B cell (primary cell): ENCODE data around the gene STAG1. TPM values are rescaled to one million over a fixed set of nuclear protein-coding genes. Genes with fewer than 3 reads are reported as not detected.

ENCODE experiments used
- ATAC-seq: fragments of 200-7000 bp; cut with Tn5 transposase; one replicate; pipeline ENCODE4 v1.10.0; 2021; ENCODE audit warnings: low read depth, mild to moderate bottlenecking, moderate number of reproducible peaks, moderate library complexity
- CTCF ChIA-PET: fragments of 350-600 bp; sonication (Branson Sonifier 250); formaldehyde crosslinking; loops from one replicate; lab custom pipeline; 2021; ENCODE audit warnings: antibody characterized with exemption, inconsistent platforms; lab: Charles Lee
- POLR2A ChIA-PET: fragments of 350-600 bp; sonication (Branson Sonifier 250); formaldehyde crosslinking; loops from one replicate; lab custom pipeline; 2021; ENCODE audit warnings: antibody characterized with exemption; lab: Charles Lee
- DNase-seq: peaks from one replicate; pipeline ENCODE4 v3.0.0; 2013
- H2AFZ ChIP-seq: 2 replicates; pipeline ENCODE4 v1.6.1; 2012; ENCODE audit warnings: mild to moderate bottlenecking, low read depth, low read length; ENCODE audit not compliant: insufficient read depth, poor library complexity, severe bottlenecking
- H3K27ac ChIP-seq, 2 donors: 1 replicate in 1 of 2; 2 replicates in 1 of 2; pipeline ENCODE4 v1.5.1; 2012 to 2013; ENCODE audit warnings: low read length in 2 of 2, mild to moderate bottlenecking in 2 of 2, moderate library complexity in 1 of 2
- H3K27me3 ChIP-seq, 4 experiments: fragments of 200-600 bp in 1 of 4; sonication (generic) in 1 of 4; replicated peaks in 1 of 4; 1 replicate in 2 of 4; 2 replicates in 2 of 4; pipeline versions ENCODE4 v1.6.1 to v1.7.0; 2013 to 2016; ENCODE audit warnings: low read length in 3 of 4, mild to moderate bottlenecking in 2 of 4, mixed read lengths in 1 of 4, moderate library complexity in 1 of 4; ENCODE audit not compliant: insufficient read depth in 4 of 4, control insufficient read depth in 3 of 4; ENCODE audit errors: control extremely low read depth in 1 of 4
- H3K36me3 ChIP-seq, 2 experiments: replicated peaks in 1 of 2; 1 replicate in 1 of 2; 2 replicates in 1 of 2; pipeline versions ENCODE4 v1.6.1 to v1.7.1; 2013; ENCODE audit warnings: low read length in 1 of 2; ENCODE audit not compliant: insufficient read depth in 2 of 2, control insufficient read depth in 1 of 2; ENCODE audit errors: control extremely low read depth in 1 of 2, extremely low read depth in 1 of 2
- H3K4me1 ChIP-seq, 2 donors: fragments of 200-600 bp in 1 of 2; sonication (generic) in 1 of 2; 1 replicate in 1 of 2; 2 replicates in 1 of 2; pipeline versions ENCODE4 v1.5.1 to v1.6.1; 2013 to 2017; ENCODE audit warnings: low read length in 2 of 2; ENCODE audit not compliant: control insufficient read depth in 2 of 2, insufficient read depth in 2 of 2
- H3K4me2 ChIP-seq: replicated peaks from 2 replicates; pipeline ENCODE3; 2012; ENCODE audit warnings: mild to moderate bottlenecking, low read depth, low read length; ENCODE audit not compliant: poor library complexity, severe bottlenecking
- H3K4me3 ChIP-seq, 5 experiments: fragments of 200-600 bp in 1 of 5; sonication (generic) in 1 of 5; 1 replicate in 3 of 5; 2 replicates in 2 of 5; pipeline versions ENCODE4 v1.5.1 to v1.7.0; 2011 to 2016; ENCODE audit warnings: low read length in 4 of 5, mild to moderate bottlenecking in 4 of 5, low read depth in 2 of 5, control low read depth in 1 of 5, moderate library complexity in 1 of 5; ENCODE audit not compliant: insufficient read depth in 1 of 5; ENCODE audit errors: control extremely low read depth in 1 of 5, extremely low read depth in 1 of 5
- H3K79me2 ChIP-seq: fragments of 200-600 bp; sonication (generic); one replicate; pipeline ENCODE4 v1.6.0; 2016; ENCODE audit warnings: low read length; ENCODE audit not compliant: control insufficient read depth, insufficient read depth
- H3K9ac ChIP-seq: fragments of 200-600 bp; sonication (generic); 2 replicates; pipeline ENCODE4 v1.6.1; 2017; ENCODE audit warnings: mild to moderate bottlenecking, low read length, moderate library complexity
- H3K9me3 ChIP-seq, 3 donors: one replicate each; pipeline versions ENCODE4 v1.6.1 to v1.7.1; 2013; ENCODE audit warnings: low read length in 2 of 3; ENCODE audit not compliant: control insufficient read depth in 2 of 3, insufficient read depth in 1 of 3; ENCODE audit errors: control extremely low read depth in 1 of 3
- H4K20me1 ChIP-seq: 2 replicates; pipeline ENCODE4 v1.6.0; 2012; ENCODE audit warnings: mild to moderate bottlenecking, low read length; ENCODE audit not compliant: insufficient read depth, control insufficient read depth, poor library complexity, severe bottlenecking
- H3K27ac Mint-ChIP-seq: one replicate; pipeline ENCODE4 v1.8.0; 2021; ENCODE audit warnings: mixed read lengths
- H3K27me3 Mint-ChIP-seq: one replicate; pipeline ENCODE4 v1.8.0; 2021; ENCODE audit warnings: mixed read lengths
- H3K4me1 Mint-ChIP-seq: one replicate; pipeline ENCODE4 v1.8.0; 2021; ENCODE audit warnings: mixed read lengths
- H3K4me3 Mint-ChIP-seq: one replicate; pipeline ENCODE4 v1.8.0; 2021; ENCODE audit warnings: mixed read lengths
- H3K9me3 Mint-ChIP-seq: one replicate; pipeline ENCODE4 v1.8.0; 2022; ENCODE audit warnings: mixed read lengths; ENCODE audit not compliant: insufficient read depth
- EZH2 ChIP-seq: IDR thresholded peaks from 2 replicates; pipeline ENCODE4 v1.6.1; 2012; ENCODE audit warnings: borderline replicate concordance, low read depth, mild to moderate bottlenecking, moderate library complexity, low read length; ENCODE audit not compliant: insufficient read depth, poor library complexity, severe bottlenecking
- WGBS: methylation state at CpG from one replicate; pipeline ENCODE4 v1.1.5; 2013; ENCODE audit warnings: missing lambda C conversion rate; ENCODE audit not compliant: insufficient coverage; 5-methylcytosine and 5-hydroxymethylcytosine counted together
- intact Hi-C: fragments of 100-400 bp; cut with micrococcal nuclease; formaldehyde crosslinking; loops from one replicate; pipeline ENCODE4 v1.10.0; 2022
- polyA plus RNA-seq: library from polyadenylated mRNA; depleted of rRNA; stranded (reverse); fragments of >200 nt; gene quantifications from 2 replicates; pipeline ENCODE4 v1.2.3, GENCODE V29; 2012
- total RNA-seq, 2 donors: library from RNA; stranded (reverse); fragments of 120-200 nt in 1 of 2; gene quantifications; 1 replicate in 1 of 2; 2 replicates in 1 of 2; pipeline versions ENCODE4 v1.2.3 to v1.2.4, GENCODE V29; 2013 to 2022
- TF ChIP-seq, protein P1 (sequence below): fragments of 200-600 bp; IDR thresholded peaks from one replicate; pipeline ENCODE4 v1.8.0; 2022; ENCODE audit warnings: antibody characterized with exemption, mild to moderate bottlenecking

Gene STAG1
- total and polyA plus RNA-seq, 2 donors (not counting 1 experiment from before 2014, with no cell fraction given) = 9.2 to 77.0 TPM

DNA sequence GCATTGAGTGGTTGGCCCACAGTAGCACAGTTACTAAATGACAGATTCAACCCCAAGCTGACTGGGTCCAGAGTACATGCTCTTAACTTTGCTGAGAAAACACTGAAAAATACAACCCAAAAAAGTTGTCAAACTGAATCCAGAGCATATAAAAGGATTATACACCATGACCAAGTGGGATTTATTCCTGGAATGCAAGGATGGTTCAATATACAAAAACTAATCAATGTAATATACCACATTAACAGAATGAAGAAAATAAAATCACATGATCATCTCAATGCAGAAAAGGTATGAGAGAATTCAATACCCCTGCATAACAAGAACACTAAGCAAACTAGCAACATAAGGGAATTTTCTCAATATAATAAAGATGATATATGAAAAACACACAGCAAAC lies 98.5 kb downstream of the STAG1 start:
- no peaks in the 10 kb centered on the region for H3K4me1 ChIP-seq
- no peaks in the 10 kb centered on the region for H3K27me3 ChIP-seq
- Mint-ChIP-seq H3K27ac (no peak overlapping the region), H3K4me1 (peaks cover 18% of the 10 kb centered on the region), H3K4me3 (no peak overlapping the region), H3K27me3 (no peaks in the 10 kb centered on the region), H3K9me3 (no peaks in the 10 kb centered on the region)
- DNase-seq (no peak), ATAC-seq (no peak)
- H3K9me3 ChIP-seq = peaks cover 9 to 22% (median 17%) of the 10 kb centered on the region in 3 donors
- no peak overlapping the region for H2AFZ ChIP-seq
- H3K27ac ChIP-seq = no peak overlapping the region
- H3K9ac ChIP-seq = no peak overlapping the region
- intact Hi-C loops = no loop called here
- peaks cover 15% of the 10 kb centered on the region for H4K20me1 ChIP-seq
- peaks cover 86% of the 10 kb centered on the region for H3K79me2 ChIP-seq
- CTCF ChIA-PET = no interaction called here
- TF ChIP-seq EZH2 = no peak
- TF ChIP-seq, protein P1, sequence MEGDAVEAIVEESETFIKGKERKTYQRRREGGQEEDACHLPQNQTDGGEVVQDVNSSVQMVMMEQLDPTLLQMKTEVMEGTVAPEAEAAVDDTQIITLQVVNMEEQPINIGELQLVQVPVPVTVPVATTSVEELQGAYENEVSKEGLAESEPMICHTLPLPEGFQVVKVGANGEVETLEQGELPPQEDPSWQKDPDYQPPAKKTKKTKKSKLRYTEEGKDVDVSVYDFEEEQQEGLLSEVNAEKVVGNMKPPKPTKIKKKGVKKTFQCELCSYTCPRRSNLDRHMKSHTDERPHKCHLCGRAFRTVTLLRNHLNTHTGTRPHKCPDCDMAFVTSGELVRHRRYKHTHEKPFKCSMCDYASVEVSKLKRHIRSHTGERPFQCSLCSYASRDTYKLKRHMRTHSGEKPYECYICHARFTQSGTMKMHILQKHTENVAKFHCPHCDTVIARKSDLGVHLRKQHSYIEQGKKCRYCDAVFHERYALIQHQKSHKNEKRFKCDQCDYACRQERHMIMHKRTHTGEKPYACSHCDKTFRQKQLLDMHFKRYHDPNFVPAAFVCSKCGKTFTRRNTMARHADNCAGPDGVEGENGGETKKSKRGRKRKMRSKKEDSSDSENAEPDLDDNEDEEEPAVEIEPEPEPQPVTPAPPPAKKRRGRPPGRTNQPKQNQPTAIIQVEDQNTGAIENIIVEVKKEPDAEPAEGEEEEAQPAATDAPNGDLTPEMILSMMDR = no peak
- POLR2A ChIA-PET = no interaction called here
- H3K4me2 ChIP-seq = no peak overlapping the region
- H3K36me3 ChIP-seq = peaks cover 0 to 2% of the 10 kb centered on the region in 2 experiments
- no peak overlapping the region for H3K4me3 ChIP-seq

DNA sequence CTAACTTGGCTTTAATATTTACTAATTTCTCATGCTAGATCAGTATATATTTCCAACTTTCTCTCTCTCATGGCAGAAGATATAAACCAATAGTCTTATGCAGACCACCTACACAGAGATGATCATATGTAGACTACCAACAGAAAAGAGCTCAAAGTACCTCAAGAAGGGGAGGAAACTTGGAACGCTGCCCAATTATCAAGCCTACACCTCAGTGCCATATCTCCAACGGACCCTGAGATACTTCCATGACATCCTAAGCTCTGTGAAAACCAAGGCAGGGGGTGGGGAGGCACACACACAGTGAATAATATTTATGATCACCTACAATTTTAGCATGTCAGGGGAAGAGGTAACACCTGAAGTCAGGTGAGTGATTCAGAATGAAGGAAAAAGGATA lies 100.6 kb downstream of the STAG1 start:
- no peak overlapping the region for H2AFZ ChIP-seq
- ATAC-seq (no peak), DNase-seq (no peak)
- CTCF ChIA-PET = interaction anchor here (0.6 kb wide), 1 partner anchor 40 kb away, joined by 3 read pairs; no protein-coding TSS in a partner anchor
- POLR2A ChIA-PET = no interaction called here
- H3K4me1 ChIP-seq = peaks cover 0 to 5% of the 10 kb centered on the region in 2 donors
- Mint-ChIP-seq H3K27ac (no peak overlapping the region), H3K4me3 (no peak overlapping the region), H3K9me3 (no peaks in the 10 kb centered on the region), H3K4me1 (peaks cover 28% of the 10 kb centered on the region), H3K27me3 (no peaks in the 10 kb centered on the region)
- H3K27ac ChIP-seq = no peak overlapping the region
- no CpG with 5 or more reads among the region's 2 CpGs for WGBS
- H3K79me2 ChIP-seq = peaks cover 93% of the 10 kb centered on the region
- TF ChIP-seq, protein P1 = no peak
- TF ChIP-seq EZH2 = no peak
- H3K4me2 ChIP-seq = no peak overlapping the region
- no peak overlapping the region for H3K4me3 ChIP-seq
- peaks cover 15% of the 10 kb centered on the region for H4K20me1 ChIP-seq
- intact Hi-C loops = no loop called here
- peaks cover 9 to 22% (median 11%) of the 10 kb centered on the region in 3 donors for H3K9me3 ChIP-seq
- H3K9ac ChIP-seq = no peak overlapping the region
- H3K36me3 ChIP-seq = peaks cover 0 to 2% of the 10 kb centered on the region in 2 experiments
- no peaks in the 10 kb centered on the region for H3K27me3 ChIP-seq
